Lower leg skin (tissue), 4 donors: ENCODE results near the gene DACT2. TPM values are rescaled to one million over a fixed set of nuclear protein-coding genes. Genes with fewer than 3 reads are reported as not detected.
"Not testable (repeated sequence)": the region's sequence is repeated elsewhere in the genome, so short reads cannot be mapped to it uniquely, and the experiment has no call there.

Source experiments
- DNase-seq, 2 donors: peaks; one replicate each; pipeline ENCODE4 v3.0.0-alpha.2; 2019; ENCODE audit warnings: low spot score in 2 of 2
- H3K4me3 ChIP-seq: fragments of 200-600 bp; sonication (generic); 2 replicates; pipeline ENCODE4 v1.5.1; 2017; ENCODE audit warnings: mild to moderate bottlenecking, low read depth; ENCODE audit not compliant: poor library complexity, severe bottlenecking
- POLR2A ChIP-seq, 2 donors: fragments of 450-650 bp; IDR thresholded peaks; one replicate each; pipeline ENCODE4 v1.6.1; 2016 to 2017; ENCODE audit warnings: antibody characterized with exemption in 2 of 2, mild to moderate bottlenecking in 1 of 2, moderate library complexity in 1 of 2
- WGBS, 2 donors: methylation state at CpG; one replicate each; pipeline ENCODE4 v1.1.5; 2018; 5-methylcytosine and 5-hydroxymethylcytosine counted together
- intact Hi-C: fragments of 100-400 bp; cut with DNase I; formaldehyde crosslinking; loops from one replicate; pipeline ENCODE4 v1.15.0; 2023; ENCODE audit warnings: low total_unique reads
- total RNA-seq, 4 donors: library from RNA; depleted of rRNA; stranded (reverse); fragments of >200 nt; gene quantifications; one replicate each; pipeline ENCODE4 v1.1.0, GENCODE V29; 2016
- TF ChIP-seq, protein P1 (sequence below), 3 donors: fragments of 450-650 bp; IDR thresholded peaks; one replicate each; pipeline ENCODE4 v1.5.1; 2016; ENCODE audit warnings: antibody characterized with exemption in 3 of 3, mild to moderate bottlenecking in 3 of 3, moderate library complexity in 2 of 3

DACT2 gene
- total RNA-seq, 4 donors from 2014 or later: 11.1 to 19.1 (median 15.4) TPM

DNA sequence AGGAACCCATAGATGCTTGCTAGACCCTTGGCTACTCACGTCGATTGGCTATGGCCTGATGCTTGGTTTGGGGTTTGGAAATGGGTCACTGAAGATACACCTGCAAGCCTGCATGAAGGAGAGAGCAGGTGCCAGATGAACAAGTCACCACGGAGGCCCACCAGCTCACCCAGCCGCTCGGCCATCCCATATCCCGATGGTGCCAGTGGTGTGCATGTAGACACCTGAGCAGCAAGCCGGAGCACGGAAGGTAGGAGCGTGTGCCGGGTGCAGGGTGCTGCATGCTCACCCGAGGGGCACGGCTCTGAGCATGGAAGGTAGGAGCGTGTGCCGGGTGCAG lies 35.9 kb downstream of the DACT2 start:
- WGBS, 2 donors: 72 to 78% methylated on average over 13 to 14 of the region's 14 CpGs
- H3K4me3 ChIP-seq: no peak overlapping the region
- intact Hi-C loops: no loop called here
- no peak for DNase-seq
- TF ChIP-seq POLR2A (IDR thresholded peaks at IDR 0.05): no peak
- TF ChIP-seq, protein P1, sequence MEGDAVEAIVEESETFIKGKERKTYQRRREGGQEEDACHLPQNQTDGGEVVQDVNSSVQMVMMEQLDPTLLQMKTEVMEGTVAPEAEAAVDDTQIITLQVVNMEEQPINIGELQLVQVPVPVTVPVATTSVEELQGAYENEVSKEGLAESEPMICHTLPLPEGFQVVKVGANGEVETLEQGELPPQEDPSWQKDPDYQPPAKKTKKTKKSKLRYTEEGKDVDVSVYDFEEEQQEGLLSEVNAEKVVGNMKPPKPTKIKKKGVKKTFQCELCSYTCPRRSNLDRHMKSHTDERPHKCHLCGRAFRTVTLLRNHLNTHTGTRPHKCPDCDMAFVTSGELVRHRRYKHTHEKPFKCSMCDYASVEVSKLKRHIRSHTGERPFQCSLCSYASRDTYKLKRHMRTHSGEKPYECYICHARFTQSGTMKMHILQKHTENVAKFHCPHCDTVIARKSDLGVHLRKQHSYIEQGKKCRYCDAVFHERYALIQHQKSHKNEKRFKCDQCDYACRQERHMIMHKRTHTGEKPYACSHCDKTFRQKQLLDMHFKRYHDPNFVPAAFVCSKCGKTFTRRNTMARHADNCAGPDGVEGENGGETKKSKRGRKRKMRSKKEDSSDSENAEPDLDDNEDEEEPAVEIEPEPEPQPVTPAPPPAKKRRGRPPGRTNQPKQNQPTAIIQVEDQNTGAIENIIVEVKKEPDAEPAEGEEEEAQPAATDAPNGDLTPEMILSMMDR (IDR thresholded peaks at IDR 0.05): no peak

DNA sequence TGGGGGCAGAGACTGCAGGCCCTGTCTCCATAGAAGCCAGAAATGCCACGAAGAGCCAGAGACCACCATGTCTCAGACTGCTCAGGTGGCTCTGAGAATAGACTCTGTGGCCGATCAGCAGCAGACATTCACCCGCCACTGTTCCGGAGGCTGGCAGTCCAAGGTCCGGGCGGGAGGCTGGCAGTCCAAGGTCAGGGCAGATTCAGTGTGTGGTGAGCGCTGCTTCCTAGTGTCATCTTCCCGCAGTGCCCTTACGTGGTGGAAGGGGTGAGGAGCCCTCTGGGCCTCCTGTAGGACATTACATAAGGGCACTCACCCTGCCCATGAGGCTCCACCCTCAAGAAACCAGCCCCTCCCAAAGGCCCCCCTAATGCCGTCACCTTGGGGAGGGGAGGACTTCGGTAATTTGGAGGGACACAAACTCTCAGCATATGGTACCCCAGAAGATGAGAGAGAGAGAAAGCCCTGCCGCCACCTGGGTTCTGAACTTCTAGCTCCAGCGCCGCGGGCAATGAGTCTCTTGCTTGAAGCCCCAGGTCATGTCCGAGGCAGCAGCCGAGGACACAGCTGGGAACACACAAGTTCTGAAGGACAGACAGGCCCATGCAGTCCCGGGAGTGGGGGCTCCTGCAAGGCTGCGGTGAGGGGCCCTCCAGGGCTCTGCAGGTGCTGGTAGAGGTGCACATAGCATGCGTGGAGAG lies 36.4 kb downstream of the DACT2 start:
- no peak for DNase-seq
- 90 to 94% methylated on average over 19 to 20 of the region's 20 CpGs for WGBS, 2 donors
- intact Hi-C loops: no loop called here
- TF ChIP-seq POLR2A (IDR thresholded peaks at IDR 0.05): no peak
- TF ChIP-seq, protein P1 (IDR thresholded peaks at IDR 0.05): no peak
- no peak overlapping the region for H3K4me3 ChIP-seq

DNA sequence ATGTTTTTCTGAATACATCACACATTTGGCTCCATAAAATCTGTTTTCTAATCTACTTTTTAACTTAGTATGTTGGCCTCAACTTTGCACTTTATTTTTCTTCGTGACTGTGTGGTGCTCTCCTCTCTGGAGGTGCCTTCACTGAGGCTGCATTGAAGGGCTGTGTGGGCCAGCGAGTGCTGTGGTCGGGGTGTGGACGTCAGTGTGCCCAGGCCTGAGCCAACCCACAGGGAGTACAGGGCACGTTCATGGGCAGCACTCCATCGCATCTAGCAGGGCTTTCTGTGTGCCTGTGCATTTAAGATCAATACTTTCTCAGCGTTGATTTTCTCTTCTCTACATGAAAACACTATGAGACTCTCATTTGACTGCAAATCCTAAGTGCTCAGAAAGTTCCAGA lies 37.8 kb downstream of the DACT2 start:
- intact Hi-C loops: no loop called here
- DNase-seq: peak in 1 of 2 donors; percentile 69
- H3K4me3 ChIP-seq: no peak overlapping the region
- TF ChIP-seq, protein P1 (IDR thresholded peaks at IDR 0.05): no peak
- TF ChIP-seq POLR2A (IDR thresholded peaks at IDR 0.05): no peak
- WGBS, 2 donors: 87 to 90% methylated on average over 7 of the region's 7 CpGs

DNA sequence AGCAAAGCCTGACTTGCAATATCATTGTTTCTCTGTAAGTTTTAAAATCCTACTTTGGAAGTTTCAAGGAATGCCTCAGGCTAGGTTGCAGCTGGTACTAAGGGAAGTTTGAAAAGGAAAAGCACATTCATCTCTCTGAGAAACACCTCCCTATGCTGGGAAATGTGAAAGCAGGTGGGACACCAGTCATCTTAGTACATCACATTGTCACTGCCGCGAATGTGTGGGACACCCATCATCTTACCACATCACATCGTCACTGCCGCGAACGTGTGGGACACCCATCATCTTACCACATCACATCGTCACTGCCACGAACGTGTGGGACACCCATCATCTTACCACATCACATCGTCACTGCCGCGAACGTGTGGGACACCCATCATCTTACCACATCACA lies 38.3 kb downstream of the DACT2 start:
- 90% methylated on average over 6 to 11 of the region's 13 CpGs for WGBS, 2 donors
- intact Hi-C loops, H3K4me3 ChIP-seq, DNase-seq: not testable (repeated sequence)

DNA sequence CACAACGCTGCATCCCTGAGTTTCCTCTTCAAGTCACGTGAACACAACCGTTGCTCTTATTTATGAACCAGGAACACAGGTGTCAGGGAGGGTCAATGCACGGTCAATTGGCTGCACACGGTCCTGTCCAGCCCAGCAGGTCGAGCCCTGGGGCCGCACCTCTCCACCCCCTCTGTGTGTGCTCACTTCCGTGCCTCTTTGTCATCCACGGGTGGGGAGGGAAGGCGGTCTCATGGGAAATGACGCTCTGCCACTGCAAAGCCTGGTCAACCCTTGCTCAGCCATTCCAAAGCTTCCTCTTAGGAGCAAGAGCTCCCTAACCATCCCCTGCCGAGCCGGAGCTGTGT lies 38.7 kb downstream of the DACT2 start:
- peak in 1 of 2 donors; percentile 65 for DNase-seq
- 59 to 72% methylated on average over 13 of the region's 13 CpGs for WGBS, 2 donors
- H3K4me3 ChIP-seq: no peak overlapping the region
- intact Hi-C loops: no loop called here
- TF ChIP-seq, protein P1 (IDR thresholded peaks at IDR 0.05): no peak
- TF ChIP-seq POLR2A (IDR thresholded peaks at IDR 0.05): no peak

DNA sequence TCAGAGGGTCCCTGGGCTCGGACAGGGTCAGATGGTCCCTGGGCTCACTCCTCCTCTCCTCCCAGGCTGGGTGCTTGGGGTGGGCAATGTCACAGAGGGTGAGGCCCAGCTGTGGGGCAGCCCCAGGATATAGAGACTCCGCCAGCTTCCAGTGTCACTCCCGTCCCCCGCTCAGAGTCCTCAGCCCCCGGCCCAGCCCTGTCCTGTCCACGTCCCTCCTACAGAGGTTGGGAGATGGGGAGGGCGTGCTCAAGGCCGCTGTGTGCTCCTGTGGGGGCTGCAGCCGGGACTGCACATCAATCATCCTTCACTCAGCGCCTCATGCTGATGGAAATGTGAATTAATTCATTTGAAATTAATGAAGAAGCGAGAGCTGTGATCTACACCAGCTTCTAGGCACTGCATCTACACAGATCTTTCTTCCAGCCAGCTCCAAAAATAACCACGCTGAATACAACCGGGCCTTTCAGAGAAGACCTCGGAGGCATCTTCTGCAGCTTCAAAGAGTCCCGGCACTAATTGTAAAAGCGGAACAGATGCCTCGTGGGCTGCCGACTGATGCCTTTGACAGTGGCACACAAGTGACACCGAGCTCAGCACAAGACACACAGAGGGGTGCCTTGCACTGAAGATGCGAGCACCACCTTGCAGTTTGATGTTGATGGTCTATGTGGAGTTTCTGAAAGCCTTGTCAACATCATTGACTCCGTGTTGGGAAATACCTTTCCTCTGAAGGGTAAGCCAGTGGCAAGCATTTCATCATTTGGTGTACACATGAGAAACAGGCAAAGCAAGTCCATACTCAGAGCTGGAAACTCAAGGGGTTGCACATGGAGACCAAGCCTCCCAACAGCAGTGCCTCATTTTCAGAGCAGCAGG lies 39.3 kb downstream of the DACT2 start:
- intact Hi-C loops: no loop called here
- WGBS, 2 donors: 58 to 67% methylated on average over 20 of the region's 21 CpGs
- DNase-seq: no peak
- H3K4me3 ChIP-seq: no peak overlapping the region
- TF ChIP-seq POLR2A (IDR thresholded peaks at IDR 0.05): no peak
- TF ChIP-seq, protein P1 (IDR thresholded peaks at IDR 0.05): no peak
